ENCODE results near the gene SGSH. TPM values are rescaled to one million over a fixed set of nuclear protein-coding genes. Genes with fewer than 3 reads are reported as not detected.

SGSH gene
- total RNA-seq, 2 donors from 2014 or later: 22.2 to 51.8 TPM

- ATAC-seq (ENCODE audit: insufficient number of reproducible peaks, low FRiP score, low read depth) (no peak), DNase-seq (ENCODE audit: low spot score) (no peak)
- Histone ChIP-seq H3K9me3 (no peaks in the 10 kb centered on the region), H3K27ac (no peak overlapping the region), H3K4me3 (no peak overlapping the region), H3K36me3 (peaks cover 24% of the 10 kb centered on the region), H3K27me3 (replicated peaks; ENCODE audit: insufficient read depth) (no peaks in the 10 kb centered on the region), H3K4me1 (ENCODE audit: control insufficient read depth in 1 of 2, low read depth in 2 of 2) (no peaks in the 10 kb centered on the region)
- no peak for TF ChIP-seq CTCF (IDR thresholded peaks at IDR 0.05)
Measured at GRCh38 chr17:80208050-80208449, 12.1 kb downstream of the SGSH start.

GRCh38 chr17:80205811-80206210 is 14.3 kb downstream of the SGSH start:
- H3K4me1 ChIP-seq (ENCODE audit: control insufficient read depth in 1 of 2, low read depth in 2 of 2): no peaks in the 10 kb centered on the region
- no peaks in the 10 kb centered on the region for H3K27me3 ChIP-seq (replicated peaks; ENCODE audit: insufficient read depth)
- H3K4me3 ChIP-seq: no peak overlapping the region
- ATAC-seq (ENCODE audit: insufficient number of reproducible peaks, low FRiP score, low read depth) (no peak), DNase-seq (ENCODE audit: low spot score) (no peak)
- no peaks in the 10 kb centered on the region for H3K9me3 ChIP-seq
- TF ChIP-seq CTCF (IDR thresholded peaks at IDR 0.05): no peak
- no peak overlapping the region for H3K27ac ChIP-seq
- H3K36me3 ChIP-seq: peaks cover 16% of the 10 kb centered on the region

- no peak overlapping the region for H3K4me3 ChIP-seq
- no peaks in the 10 kb centered on the region for H3K9me3 ChIP-seq
- H3K36me3 ChIP-seq: peaks cover 8% of the 10 kb centered on the region
- H3K27ac ChIP-seq: no peak overlapping the region
- DNase-seq (ENCODE audit: low spot score) (no peak), ATAC-seq (ENCODE audit: insufficient number of reproducible peaks, low FRiP score, low read depth) (no peak)
- no peaks in the 10 kb centered on the region for H3K27me3 ChIP-seq (replicated peaks; ENCODE audit: insufficient read depth)
- H3K4me1 ChIP-seq (ENCODE audit: control insufficient read depth in 1 of 2, low read depth in 2 of 2): no peaks in the 10 kb centered on the region
- TF ChIP-seq CTCF (IDR thresholded peaks at IDR 0.05): no peak
Measured at GRCh38 chr17:80204626-80205468, 15.3 kb downstream of the SGSH start.

GRCh38 chr17:80203471-80203963 is 16.6 kb downstream of the SGSH start:
- no peak for TF ChIP-seq CTCF (IDR thresholded peaks at IDR 0.05)
- Histone ChIP-seq H3K9me3 (no peaks in the 10 kb centered on the region), H3K4me1 (ENCODE audit: control insufficient read depth in 1 of 2, low read depth in 2 of 2) (no peaks in the 10 kb centered on the region), H3K4me3 (no peak overlapping the region), H3K36me3 (no peaks in the 10 kb centered on the region), H3K27ac (no peak overlapping the region), H3K27me3 (replicated peaks; ENCODE audit: insufficient read depth) (no peaks in the 10 kb centered on the region)
- DNase-seq (ENCODE audit: low spot score): no peak
- no peak for ATAC-seq (ENCODE audit: insufficient number of reproducible peaks, low FRiP score, low read depth)

GRCh38 chr17:80202197-80202596 is 17.9 kb downstream of the SGSH start:
- ATAC-seq (ENCODE audit: insufficient number of reproducible peaks, low FRiP score, low read depth) (no peak), DNase-seq (ENCODE audit: low spot score) (no peak)
- no peaks in the 10 kb centered on the region for H3K27me3 ChIP-seq (replicated peaks; ENCODE audit: insufficient read depth)
- no peak overlapping the region for H3K4me3 ChIP-seq
- no peak for TF ChIP-seq CTCF (IDR thresholded peaks at IDR 0.05)
- no peaks in the 10 kb centered on the region for H3K4me1 ChIP-seq (ENCODE audit: control insufficient read depth in 1 of 2, low read depth in 2 of 2)
- H3K27ac ChIP-seq: no peak overlapping the region
- H3K9me3 ChIP-seq: no peaks in the 10 kb centered on the region
- no peaks in the 10 kb centered on the region for H3K36me3 ChIP-seq
